ENCODE data around the gene CDYL2. TPM values are rescaled to one million over a fixed set of nuclear protein-coding genes. Genes with fewer than 3 reads are reported as not detected.

CDYL2 gene
- total RNA-seq, 1 donor from 2014 or later = 4.5 TPM

DNA sequence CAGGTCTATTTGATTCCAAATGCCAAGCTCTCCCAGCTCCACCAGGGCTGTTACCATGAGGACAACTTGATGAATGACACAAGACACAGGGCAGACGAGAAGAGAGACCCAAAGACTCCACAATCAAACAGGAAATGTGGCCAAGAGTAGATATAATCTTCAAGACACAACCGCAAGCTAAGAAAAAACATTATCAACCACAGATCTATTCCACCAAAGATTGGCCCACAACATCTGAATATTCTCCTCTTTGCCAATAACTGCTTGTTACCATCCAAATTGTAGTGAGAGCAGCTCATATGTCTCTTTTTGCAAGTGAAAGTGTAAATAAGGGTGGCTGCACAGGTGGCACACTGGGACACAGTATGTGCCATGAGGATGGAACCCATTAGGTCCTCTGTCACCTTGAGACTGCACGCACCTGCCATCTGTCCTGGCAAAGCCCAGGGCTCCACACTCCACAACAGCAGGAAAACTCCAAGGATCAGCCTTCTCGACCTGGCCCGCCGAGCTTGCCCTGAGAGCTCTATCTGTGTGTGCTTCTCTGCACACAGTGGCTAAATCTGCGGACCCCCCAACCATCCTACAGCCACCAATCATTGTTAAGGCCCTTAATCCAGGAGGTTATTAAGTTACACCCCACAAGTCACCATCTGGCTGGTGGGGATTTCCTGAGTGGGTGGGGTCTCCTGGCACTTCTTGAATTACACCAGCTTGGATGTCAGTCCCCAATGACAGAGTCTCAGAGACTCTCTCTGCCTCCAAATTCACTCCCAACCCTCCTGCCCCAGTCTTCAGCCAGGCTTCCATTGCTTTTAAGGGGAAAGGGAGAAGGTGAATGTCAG is 213.1 kb downstream of the CDYL2 start:
- Mint-ChIP-seq H3K4me1 (no peaks in the 10 kb centered on the region), H3K27me3 (ENCODE audit: low read depth) (peaks cover 24% of the 10 kb centered on the region), H3K9me3 (peaks cover 4% of the 10 kb centered on the region), H3K36me3 (ENCODE audit: low read depth) (peaks cover 4% of the 10 kb centered on the region), H3K4me3 (no peak overlapping the region), H3K27ac (ENCODE audit: unreplicated experiment) (no peak overlapping the region)
- TF ChIP-seq, protein P1, sequence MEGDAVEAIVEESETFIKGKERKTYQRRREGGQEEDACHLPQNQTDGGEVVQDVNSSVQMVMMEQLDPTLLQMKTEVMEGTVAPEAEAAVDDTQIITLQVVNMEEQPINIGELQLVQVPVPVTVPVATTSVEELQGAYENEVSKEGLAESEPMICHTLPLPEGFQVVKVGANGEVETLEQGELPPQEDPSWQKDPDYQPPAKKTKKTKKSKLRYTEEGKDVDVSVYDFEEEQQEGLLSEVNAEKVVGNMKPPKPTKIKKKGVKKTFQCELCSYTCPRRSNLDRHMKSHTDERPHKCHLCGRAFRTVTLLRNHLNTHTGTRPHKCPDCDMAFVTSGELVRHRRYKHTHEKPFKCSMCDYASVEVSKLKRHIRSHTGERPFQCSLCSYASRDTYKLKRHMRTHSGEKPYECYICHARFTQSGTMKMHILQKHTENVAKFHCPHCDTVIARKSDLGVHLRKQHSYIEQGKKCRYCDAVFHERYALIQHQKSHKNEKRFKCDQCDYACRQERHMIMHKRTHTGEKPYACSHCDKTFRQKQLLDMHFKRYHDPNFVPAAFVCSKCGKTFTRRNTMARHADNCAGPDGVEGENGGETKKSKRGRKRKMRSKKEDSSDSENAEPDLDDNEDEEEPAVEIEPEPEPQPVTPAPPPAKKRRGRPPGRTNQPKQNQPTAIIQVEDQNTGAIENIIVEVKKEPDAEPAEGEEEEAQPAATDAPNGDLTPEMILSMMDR (conservative IDR thresholded peaks at IDR 0.05) = no peak
- no peak for DNase-seq (ENCODE audit: low read depth, low spot score)

DNA sequence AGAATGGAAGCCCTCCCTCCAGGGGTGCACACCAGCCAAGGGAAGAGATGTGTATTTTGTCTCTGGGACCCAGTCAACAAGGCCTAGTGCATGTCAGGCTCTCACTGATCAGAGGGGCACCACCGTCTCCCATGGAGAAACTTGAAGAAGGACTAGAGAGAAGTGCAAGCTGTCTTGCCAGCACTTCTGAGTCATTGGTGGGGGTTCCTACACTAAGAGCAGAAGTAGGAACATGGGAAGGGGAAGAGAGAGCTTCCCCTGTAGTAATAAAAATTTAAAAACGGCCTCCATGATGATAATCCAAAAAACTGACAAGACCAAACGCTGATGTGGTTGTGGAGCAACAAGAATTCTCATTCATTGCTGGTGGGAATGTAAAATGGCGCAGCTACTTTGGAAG is 217.3 kb downstream of the CDYL2 start:
- TF ChIP-seq, protein P1 (conservative IDR thresholded peaks at IDR 0.05) = no peak
- peaks cover 29% of the 10 kb centered on the region for H3K27me3 Mint-ChIP-seq (ENCODE audit: low read depth)
- DNase-seq (ENCODE audit: low read depth, low spot score) = no peak
- no peaks in the 10 kb centered on the region for H3K36me3 Mint-ChIP-seq (ENCODE audit: low read depth)
- peaks cover 2% of the 10 kb centered on the region for H3K9me3 Mint-ChIP-seq
- H3K4me3 Mint-ChIP-seq = no peak overlapping the region
- no peaks in the 10 kb centered on the region for H3K4me1 Mint-ChIP-seq
- H3K27ac Mint-ChIP-seq (ENCODE audit: unreplicated experiment) = no peak overlapping the region

DNA sequence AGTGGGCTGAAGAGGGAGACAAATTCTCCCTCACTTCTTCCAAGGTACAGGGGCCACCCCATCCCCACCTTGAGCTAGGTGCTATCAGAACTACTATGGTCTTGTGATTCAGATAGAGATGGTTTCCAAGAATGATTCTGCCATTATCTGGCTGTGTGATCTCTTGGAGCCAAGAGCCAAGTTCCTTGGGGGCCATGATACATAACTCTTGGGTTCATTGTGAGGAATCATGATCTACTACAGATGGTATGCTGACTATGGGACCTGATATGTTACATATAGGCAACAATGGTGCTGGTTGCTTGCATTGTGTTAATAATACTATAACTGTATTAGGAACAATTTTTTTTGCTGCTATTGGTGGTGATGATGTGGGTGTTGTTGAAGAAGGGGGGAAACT is 217.9 kb downstream of the CDYL2 start:
- Mint-ChIP-seq H3K27ac (ENCODE audit: unreplicated experiment) (no peak overlapping the region), H3K9me3 (peaks cover 2% of the 10 kb centered on the region), H3K36me3 (ENCODE audit: low read depth) (no peaks in the 10 kb centered on the region), H3K27me3 (ENCODE audit: low read depth) (peaks cover 30% of the 10 kb centered on the region), H3K4me3 (no peak overlapping the region), H3K4me1 (no peaks in the 10 kb centered on the region)
- no peak for DNase-seq (ENCODE audit: low read depth, low spot score)
- TF ChIP-seq, protein P1 (conservative IDR thresholded peaks at IDR 0.05) = no peak

DNA sequence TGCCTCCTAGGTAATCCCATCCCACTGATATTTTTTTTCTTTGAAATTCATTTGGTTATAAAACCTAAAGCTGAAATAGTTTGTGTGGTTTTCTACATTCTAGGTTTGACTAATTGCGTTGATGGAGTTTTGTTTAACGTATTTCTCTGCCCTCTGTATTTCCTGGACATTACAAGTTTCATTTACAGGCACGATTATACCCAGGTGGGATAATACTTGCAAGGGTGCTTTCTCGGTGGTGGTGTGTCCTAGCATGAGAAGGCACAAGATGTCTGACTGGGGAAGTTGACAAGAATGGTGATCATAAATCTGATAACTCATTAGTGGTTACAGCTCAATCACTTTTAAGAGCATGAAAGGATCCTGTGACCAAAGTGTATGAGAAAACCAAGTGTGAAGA is 218.6 kb downstream of the CDYL2 start:
- peaks cover 5% of the 10 kb centered on the region for H3K9me3 Mint-ChIP-seq
- H3K4me1 Mint-ChIP-seq = no peaks in the 10 kb centered on the region
- no peak overlapping the region for H3K4me3 Mint-ChIP-seq
- H3K27ac Mint-ChIP-seq (ENCODE audit: unreplicated experiment) = no peak overlapping the region
- H3K36me3 Mint-ChIP-seq (ENCODE audit: low read depth) = no peaks in the 10 kb centered on the region
- peaks cover 37% of the 10 kb centered on the region for H3K27me3 Mint-ChIP-seq (ENCODE audit: low read depth)
- no peak for DNase-seq (ENCODE audit: low read depth, low spot score)
- TF ChIP-seq, protein P1 (conservative IDR thresholded peaks at IDR 0.05) = no peak

GRCh38 chr16:80583466-80583865 is 220.9 kb downstream of the CDYL2 start:
- TF ChIP-seq, protein P1 (conservative IDR thresholded peaks at IDR 0.05) = no peak
- Mint-ChIP-seq H3K9me3 (peaks cover 5% of the 10 kb centered on the region), H3K27ac (ENCODE audit: unreplicated experiment) (no peak overlapping the region), H3K4me1 (no peaks in the 10 kb centered on the region), H3K36me3 (ENCODE audit: low read depth) (no peaks in the 10 kb centered on the region), H3K27me3 (ENCODE audit: low read depth) (peaks cover 39% of the 10 kb centered on the region), H3K4me3 (no peak overlapping the region)
- no peak for DNase-seq (ENCODE audit: low read depth, low spot score)

Data from neural crest cell (in vitro differentiated cells).